Measurements from ENCODE around the gene NEXMIF. TPM values are rescaled to one million over a fixed set of nuclear protein-coding genes. Genes with fewer than 3 reads are reported as not detected.
"Not testable (repeated sequence)": the region's sequence is repeated elsewhere in the genome, so short reads cannot be mapped to it uniquely, and the experiment has no call there.

Gene NEXMIF
- total RNA-seq, 3 donors from 2014 or later = 0.64 to 1.8 (median 1.6) TPM

GRCh38 chrX:74865725-74866124 is 59.5 kb downstream of the NEXMIF start:
- H3K27ac ChIP-seq = no peak overlapping the region
- TF ChIP-seq CTCF (IDR thresholded peaks at IDR 0.05) (no peak), POLR2A (IDR thresholded peaks at IDR 0.05) (no peak), POLR2AphosphoS5 (IDR thresholded peaks at IDR 0.05) (no peak)
- intact Hi-C loops (cut with DNase I; ENCODE audit: low total_unique reads) = no loop called here
- no peak overlapping the region for H3K4me3 ChIP-seq
- no peaks in the 10 kb centered on the region for H3K36me3 ChIP-seq
- peaks cover 45 to 86% of the 10 kb centered on the region in 2 donors for H3K9me3 ChIP-seq
- no peaks in the 10 kb centered on the region for H3K4me1 ChIP-seq
- H3K27me3 ChIP-seq = no peaks in the 10 kb centered on the region
- DNase-seq (ENCODE audit: low spot score in 2 of 2) = no peak

GRCh38 chrX:74853255-74853654 is 72.0 kb downstream of the NEXMIF start:
- H3K36me3 ChIP-seq = no peaks in the 10 kb centered on the region
- no peak overlapping the region for H3K4me3 ChIP-seq
- TF ChIP-seq CTCF (IDR thresholded peaks at IDR 0.05) (no peak), POLR2AphosphoS5 (IDR thresholded peaks at IDR 0.05) (no peak), POLR2A (IDR thresholded peaks at IDR 0.05) (no peak)
- peaks cover 36 to 80% of the 10 kb centered on the region in 2 donors for H3K9me3 ChIP-seq
- H3K27ac ChIP-seq = no peak overlapping the region
- intact Hi-C loops (cut with DNase I; ENCODE audit: low total_unique reads) = no loop called here
- H3K27me3 ChIP-seq = peaks cover 0 to 9% of the 10 kb centered on the region in 2 donors
- H3K4me1 ChIP-seq = no peaks in the 10 kb centered on the region
- no peak for DNase-seq (ENCODE audit: low spot score in 2 of 2)

GRCh38 chrX:74835566-74835965 is 89.7 kb downstream of the NEXMIF start:
- no peak overlapping the region for H3K4me3 ChIP-seq
- no peak for DNase-seq (ENCODE audit: low spot score in 2 of 2)
- intact Hi-C loops (cut with DNase I; ENCODE audit: low total_unique reads) = no loop called here

GRCh38 chrX:74819797-74820196 is 105.5 kb downstream of the NEXMIF start:
- not testable (repeated sequence) for H3K4me3 ChIP-seq; H3K36me3 ChIP-seq; H3K27ac ChIP-seq; H3K4me1 ChIP-seq; H3K27me3 ChIP-seq; DNase-seq (ENCODE audit: low spot score in 2 of 2)
- peaks cover 0 to 11% of the 10 kb centered on the region in 2 donors for H3K9me3 ChIP-seq
- intact Hi-C loops (cut with DNase I; ENCODE audit: low total_unique reads) = loop anchor here (10.0 kb wide), 1 partner anchor 585 kb away; no protein-coding TSS in a partner anchor

More at GRCh38 chrX:74835566-74835965, 89.7 kb downstream of the NEXMIF start:
- H3K27ac ChIP-seq = no peak overlapping the region
- no peaks in the 10 kb centered on the region for H3K4me1 ChIP-seq
- no peaks in the 10 kb centered on the region for H3K36me3 ChIP-seq
- TF ChIP-seq POLR2A (IDR thresholded peaks at IDR 0.05) = no peak
- TF ChIP-seq CTCF (IDR thresholded peaks at IDR 0.05) = no peak
- no peak for TF ChIP-seq POLR2AphosphoS5 (IDR thresholded peaks at IDR 0.05)
- H3K27me3 ChIP-seq = peaks cover 0 to 13% of the 10 kb centered on the region in 2 donors
- no peaks in the 10 kb centered on the region for H3K9me3 ChIP-seq

- intact Hi-C loops (cut with DNase I; ENCODE audit: low total_unique reads) = loop anchor here (10.0 kb wide), 1 partner anchor 590 kb away; no protein-coding TSS in a partner anchor
- TF ChIP-seq POLR2A (IDR thresholded peaks at IDR 0.05) (no peak), POLR2AphosphoS5 (IDR thresholded peaks at IDR 0.05) (no peak), CTCF (IDR thresholded peaks at IDR 0.05) (no peak)
Measured at GRCh38 chrX:74814681-74815080, 110.6 kb downstream of the NEXMIF start.

GRCh38 chrX:74804574-74804973 is 120.7 kb downstream of the NEXMIF start:
- DNase-seq (ENCODE audit: low spot score in 2 of 2) = no peak
- H3K36me3 ChIP-seq = no peaks in the 10 kb centered on the region
- H3K9me3 ChIP-seq = no peaks in the 10 kb centered on the region
- TF ChIP-seq CTCF (IDR thresholded peaks at IDR 0.05) (no peak), POLR2AphosphoS5 (IDR thresholded peaks at IDR 0.05) (no peak), POLR2A (IDR thresholded peaks at IDR 0.05) (no peak)
- H3K27me3 ChIP-seq = peaks cover 0 to 37% of the 10 kb centered on the region in 2 donors
- H3K4me3 ChIP-seq = no peak overlapping the region
- H3K27ac ChIP-seq = no peak overlapping the region
- no peaks in the 10 kb centered on the region for H3K4me1 ChIP-seq
- intact Hi-C loops (cut with DNase I; ENCODE audit: low total_unique reads) = no loop called here

More at GRCh38 chrX:74814681-74815080, 110.6 kb downstream of the NEXMIF start:
- Histone ChIP-seq H3K4me1 (no peaks in the 10 kb centered on the region), H3K27me3 (peaks cover 0 to 17% of the 10 kb centered on the region in 2 donors), H3K4me3 (no peak overlapping the region), H3K9me3 (no peaks in the 10 kb centered on the region), H3K27ac (no peak overlapping the region), H3K36me3 (no peaks in the 10 kb centered on the region)
- no peak for DNase-seq (ENCODE audit: low spot score in 2 of 2)
